IMR-90 (cell line): ENCODE measurements around the gene PLA2G15. TPM values are rescaled to one million over a fixed set of nuclear protein-coding genes. Genes with fewer than 3 reads are reported as not detected.

Source experiments
- ATAC-seq: fragments of 200-7000 bp; cut with Tn5 transposase; 2 replicates; pipeline ENCODE4 v1.9.1; 2020; ENCODE audit warnings: low read depth, mild to moderate bottlenecking, moderate library complexity
- BruUV-seq: library from RNA; stranded (reverse); fragments of 400-500 nt; replicated peaks from 2 replicates; lab custom pipeline; 2021; lab: Mats Ljungman, UMichigan
- CTCF ChIA-PET: fragments of 300-600 bp; formaldehyde crosslinking; extraction: SDS; loops from one replicate; lab custom pipeline; 2021; ENCODE audit warnings: antibody characterized with exemption; lab: Yijun Ruan, JAX
- POLR2A ChIA-PET: fragments of 300-600 bp; sonication (Branson Sonifier 250); formaldehyde crosslinking; loops from one replicate; lab custom pipeline; 2022; ENCODE audit warnings: antibody characterized with exemption; ENCODE audit not compliant: unreplicated experiment; lab: Charles Lee
- DNase-seq: peaks from one replicate; pipeline ENCODE4 v3.0.0; 2013
- H2AFZ ChIP-seq: replicated peaks from 2 replicates; pipeline ENCODE3; 2013; ENCODE audit warnings: low read length, mild to moderate bottlenecking; ENCODE audit not compliant: poor library complexity
- H2AK5ac ChIP-seq: 2 replicates; pipeline ENCODE4 v1.6.1; 2013; ENCODE audit warnings: low read depth, low read length, inconsistent platforms
- H2AK9ac ChIP-seq: replicated peaks from 2 replicates; pipeline ENCODE3; 2013; ENCODE audit warnings: mild to moderate bottlenecking, low read depth, low read length, moderate library complexity; ENCODE audit not compliant: poor library complexity
- H2BK120ac ChIP-seq: 2 replicates; pipeline ENCODE4 v1.6.1; 2013; ENCODE audit warnings: low read depth, low read length, inconsistent platforms
- H2BK15ac ChIP-seq: 3 replicates; pipeline ENCODE4 v1.6.1; 2013; ENCODE audit warnings: low read depth, low read length, inconsistent platforms
- H2BK20ac ChIP-seq: 2 replicates; pipeline ENCODE4 v1.6.1; 2013; ENCODE audit warnings: low read depth, mild to moderate bottlenecking, inconsistent platforms, low read length, moderate library complexity
- H2BK5ac ChIP-seq: 2 replicates; pipeline ENCODE4 v1.6.1; 2013; ENCODE audit warnings: mild to moderate bottlenecking, low read depth, low read length, inconsistent platforms; ENCODE audit not compliant: poor library complexity, severe bottlenecking
- H3K14ac ChIP-seq: replicated peaks from 2 replicates; pipeline ENCODE4 v1.6.1; 2013; ENCODE audit warnings: low read depth, low read length, inconsistent platforms
- H3K18ac ChIP-seq: 2 replicates; pipeline ENCODE4 v1.6.1; 2013; ENCODE audit warnings: low read depth, low read length, control low read depth
- H3K23ac ChIP-seq: 2 replicates; pipeline ENCODE4 v1.6.1; 2013; ENCODE audit warnings: low read depth, low read length, inconsistent platforms
- H3K27ac ChIP-seq: 2 replicates; pipeline ENCODE4 v1.5.1; 2013; ENCODE audit warnings: mild to moderate bottlenecking, control low read depth, low read length; ENCODE audit not compliant: insufficient read depth
- H3K27me3 ChIP-seq: 2 replicates; pipeline ENCODE4 v1.6.1; 2013; ENCODE audit warnings: low read length; ENCODE audit not compliant: control insufficient read depth, insufficient read depth
- H3K36me3 ChIP-seq: 2 replicates; pipeline ENCODE4 v1.6.1; 2013; ENCODE audit warnings: low read length, mixed read lengths; ENCODE audit not compliant: control insufficient read depth, insufficient read depth
- H3K4ac ChIP-seq: 2 replicates; pipeline ENCODE4 v1.6.1; 2013; ENCODE audit warnings: low read depth, low read length, inconsistent platforms
- H3K4me1 ChIP-seq: 2 replicates; pipeline ENCODE4 v1.6.1; 2013; ENCODE audit warnings: low read length, mixed read lengths; ENCODE audit not compliant: control insufficient read depth, insufficient read depth
- H3K4me2 ChIP-seq: 2 replicates; pipeline ENCODE4 v1.6.1; 2013; ENCODE audit warnings: low read depth, mild to moderate bottlenecking, control low read depth, low read length, moderate library complexity
- H3K4me3 ChIP-seq: 2 replicates; pipeline ENCODE4 v1.5.1; 2013; ENCODE audit warnings: low read depth, mild to moderate bottlenecking, control low read depth, low read length, moderate library complexity; ENCODE audit not compliant: insufficient read depth
- H3K56ac ChIP-seq: 2 replicates; pipeline ENCODE4 v1.6.1; 2013; ENCODE audit warnings: low read length, inconsistent platforms; ENCODE audit not compliant: insufficient read depth; ENCODE audit errors: extremely low read depth
- H3K79me1 ChIP-seq, 2 experiments: 2 replicates each; pipeline ENCODE4 v1.6.1; 2013; ENCODE audit warnings: low read length in 2 of 2, inconsistent platforms in 1 of 2, low read depth in 1 of 2
- H3K9ac ChIP-seq: 2 replicates; pipeline ENCODE4 v1.6.1; 2013; ENCODE audit warnings: low read depth, low read length, control low read depth
- H3K9me1 ChIP-seq: 2 replicates; pipeline ENCODE4 v1.6.1; 2013; ENCODE audit warnings: low read length, inconsistent platforms; ENCODE audit not compliant: insufficient read depth
- H3K9me3 ChIP-seq: 2 replicates; pipeline ENCODE4 v1.6.1; 2013; ENCODE audit warnings: low read length; ENCODE audit not compliant: control insufficient read depth, insufficient read depth
- H4K20me1 ChIP-seq: 2 replicates; pipeline ENCODE4 v1.6.1; 2013; ENCODE audit warnings: low read length, inconsistent platforms; ENCODE audit not compliant: insufficient read depth
- H4K5ac ChIP-seq: 2 replicates; pipeline ENCODE4 v1.6.1; 2013; ENCODE audit warnings: mild to moderate bottlenecking, low read depth, low read length, control low read depth
- H4K8ac ChIP-seq, 2 experiments: 2 replicates each; pipeline ENCODE4 v1.6.1; 2013; ENCODE audit warnings: low read depth in 2 of 2, low read length in 2 of 2, control low read depth in 1 of 2, inconsistent platforms in 1 of 2
- H4K91ac ChIP-seq: 2 replicates; pipeline ENCODE4 v1.6.1; 2013; ENCODE audit warnings: low read depth, low read length, inconsistent platforms; ENCODE audit not compliant: insufficient read depth
- BHLHE40 ChIP-seq: fragments of 150-350 bp; IDR thresholded peaks from 2 replicates; pipeline ENCODE4 v1.6.1; 2016; ENCODE audit warnings: mild to moderate bottlenecking, low read depth, low read length
- CEBPB ChIP-seq: IDR thresholded peaks from 2 replicates; pipeline ENCODE4 v1.6.1; 2012; ENCODE audit warnings: low read depth, low read length, improper control_type of control experiment
- NFE2L2 ChIP-seq: fragments of 150-350 bp; IDR thresholded peaks from 2 replicates; pipeline ENCODE4 v1.6.1; 2016; ENCODE audit warnings: low read depth, mild to moderate bottlenecking, low read length
- WGBS, 2 experiments: methylation state at CpG; one replicate each; pipeline versions ENCODE4 v1.1.5 to v1.1.7; 2013; ENCODE audit warnings: missing lambda C conversion rate in 2 of 2; ENCODE audit not compliant: insufficient read length in 1 of 2; ENCODE audit errors: extremely low coverage in 2 of 2; 5-methylcytosine and 5-hydroxymethylcytosine counted together
- dilution Hi-C: fragments of 300-500 bp; cut with HindIII; formaldehyde crosslinking; loops from one replicate; pipeline ENCODE4 v1.14.3; 2018; ENCODE audit warnings: low sequenced_read_pairs; ENCODE audit not compliant: unreplicated experiment
- in situ Hi-C: fragments of 300-500 bp; cut with MboI; formaldehyde crosslinking; loops from 3 replicates; pipeline ENCODE4 v1.14.3; 2019; ENCODE audit warnings: low sequenced_read_pairs, inconsistent platforms, mixed read lengths
- intact Hi-C: fragments of 100-400 bp; cut with micrococcal nuclease; formaldehyde crosslinking; loops from 2 replicates; pipeline ENCODE4 v1.10.0; 2022
- polyA plus RNA-seq, 3 experiments: library from polyadenylated mRNA; depleted of rRNA; stranded (reverse); fragments of >200 nt; gene quantifications; 2 replicates each; pipeline ENCODE4 v1.2.3, GENCODE V29; 2012; ENCODE audit warnings: low replicate concordance in 1 of 3
- total RNA-seq: library from RNA; depleted of rRNA; stranded (reverse); fragments of >200 nt; gene quantifications from 2 replicates; pipeline ENCODE4 v1.2.3, GENCODE V29; 2012

PLA2G15 gene
- total and polyA plus RNA-seq, 2 of the 4 experiments (the other 2 are of a cell fraction) = 19.5 to 31.7 TPM

GRCh38 chr16:68272507-68273209 is 27.5 kb downstream of the PLA2G15 start (continued):
- no peak for TF ChIP-seq NFE2L2

- peaks cover 2% of the 10 kb centered on the region; the same call in 1 of the 2 replicates for H3K4me1 ChIP-seq
- no peak overlapping the region for H4K91ac ChIP-seq
- no peak overlapping the region for H2AK9ac ChIP-seq
- H4K8ac ChIP-seq = no peak overlapping the region
- H3K27ac ChIP-seq = no peak overlapping the region
- no peak for DNase-seq
- H3K9ac ChIP-seq = no peak overlapping the region
- H3K9me1 ChIP-seq = peaks cover 17% of the 10 kb centered on the region; the same call in 1 of the 2 replicates
- H3K79me1 ChIP-seq = peaks cover 24 to 73% of the 10 kb centered on the region in 2 experiments; a peak in 3 of 4 replicates
- H3K9me3 ChIP-seq = no peaks in the 10 kb centered on the region
- no peak for TF ChIP-seq BHLHE40
- TF ChIP-seq CEBPB = peak; percentile 67
- H2BK120ac ChIP-seq = no peak overlapping the region
- intact Hi-C loops = no loop called here
- no peak overlapping the region for H3K56ac ChIP-seq
- H3K4me3 ChIP-seq = no peak overlapping the region
- H4K5ac ChIP-seq = no peak overlapping the region
- peaks cover 67% of the 10 kb centered on the region for H4K20me1 ChIP-seq
- no peak overlapping the region for H3K14ac ChIP-seq
- no peak overlapping the region for H3K4ac ChIP-seq
- no peak overlapping the region for H3K4me2 ChIP-seq
- in situ Hi-C loops = no loop called here
- dilution Hi-C loops = no loop called here
- no TSS peak for BruUV-seq
- no peak overlapping the region for H2AFZ ChIP-seq
- H3K23ac ChIP-seq = no peak overlapping the region
- no CpG with 5 or more reads among the region's 5 CpGs for WGBS, 2 experiments
- CTCF ChIA-PET = no interaction called here
- H2BK5ac ChIP-seq = no peak overlapping the region
- H3K36me3 ChIP-seq = peaks cover 32% of the 10 kb centered on the region
- POLR2A ChIA-PET = no interaction called here
- no peak overlapping the region for H2BK20ac ChIP-seq
- no peak overlapping the region for H3K18ac ChIP-seq
- ATAC-seq = no peak
- no peaks in the 10 kb centered on the region for H3K27me3 ChIP-seq
- H2BK15ac ChIP-seq = no peak overlapping the region
- H2AK5ac ChIP-seq = no peak overlapping the region
Measured at GRCh38 chr16:68273459-68273858, 28.3 kb downstream of the PLA2G15 start.
